Measurements from ENCODE around the gene WDR37.

- TF ChIP-seq RELA (CRISPR knock-in tag; IDR thresholded peaks at IDR 0.05; ENCODE audit: borderline replicate concordance): no peak
- no peak for TF ChIP-seq CREB1 (CRISPR knock-in tag; IDR thresholded peaks at IDR 0.05)
Observed at GRCh38 chr10:1116696-1117280, 60.6 kb downstream of the WDR37 start.

Measured in WTC11 (cell line).